CD14-positive monocyte (primary cell): ENCODE measurements around the gene SASH1. TPM values are rescaled to one million over a fixed set of nuclear protein-coding genes. Genes with fewer than 3 reads are reported as not detected.

Experiments
- DNase-seq, 3 donors: peaks; one replicate each; pipeline ENCODE4 v3.0.0-alpha.2; 2011 to 2022
- H2AFZ ChIP-seq: 2 replicates; pipeline ENCODE4 v1.6.0; 2012; ENCODE audit warnings: mild to moderate bottlenecking, low read depth, low read length, inconsistent platforms; ENCODE audit not compliant: insufficient read depth, poor library complexity, severe bottlenecking
- H3K27ac ChIP-seq, 2 donors: 1 replicate in 1 of 2; 2 replicates in 1 of 2; pipeline ENCODE4 v1.5.1; 2012 to 2013; ENCODE audit warnings: low read length in 2 of 2, control low read depth in 1 of 2, inconsistent platforms in 1 of 2, low read depth in 1 of 2, mild to moderate bottlenecking in 1 of 2
- H3K27me3 ChIP-seq, 2 donors: one replicate each; pipeline versions ENCODE4 v1.6.0 to v1.6.1; 2011 to 2013; ENCODE audit warnings: low read length in 2 of 2; ENCODE audit not compliant: control insufficient read depth in 2 of 2, insufficient read depth in 2 of 2
- H3K36me3 ChIP-seq, 2 donors: replicated peaks in 1 of 2; 1 replicate in 1 of 2; 2 replicates in 1 of 2; pipeline versions ENCODE4 v1.5.1 to v1.6.1; 2012 to 2013; ENCODE audit warnings: low read length in 2 of 2, control low read depth in 1 of 2, inconsistent platforms in 1 of 2, mild to moderate bottlenecking in 1 of 2; ENCODE audit not compliant: insufficient read depth in 2 of 2, control insufficient read depth in 1 of 2
- H3K4me1 ChIP-seq, 2 donors: 1 replicate in 1 of 2; 2 replicates in 1 of 2; pipeline versions ENCODE4 v1.5.1 to v1.6.1; 2012 to 2013; ENCODE audit warnings: low read length in 2 of 2, control low read depth in 1 of 2, inconsistent platforms in 1 of 2, mild to moderate bottlenecking in 1 of 2, moderate library complexity in 1 of 2; ENCODE audit not compliant: insufficient read depth in 2 of 2, control insufficient read depth in 1 of 2
- H3K4me2 ChIP-seq: replicated peaks from 2 replicates; pipeline ENCODE3; 2012; ENCODE audit warnings: low read length, moderate library complexity, mild to moderate bottlenecking; ENCODE audit not compliant: poor library complexity, severe bottlenecking; ENCODE audit errors: extremely low read depth
- H3K4me3 ChIP-seq, 3 experiments: fragments of 200-600 bp in 1 of 3; sonication (generic) in 1 of 3; replicated peaks in 1 of 3; 1 replicate in 2 of 3; 2 replicates in 1 of 3; pipeline ENCODE4 v1.5.1; 2011 to 2013; ENCODE audit warnings: low read length in 3 of 3, mild to moderate bottlenecking in 3 of 3, control low read depth in 2 of 3, low read depth in 2 of 3, inconsistent platforms in 1 of 3, moderate library complexity in 1 of 3
- H3K79me2 ChIP-seq: 2 replicates; pipeline ENCODE4 v1.6.0; 2012; ENCODE audit warnings: mild to moderate bottlenecking, control low read depth, inconsistent platforms, low read length, moderate library complexity; ENCODE audit not compliant: insufficient read depth
- H3K9ac ChIP-seq: 2 replicates; pipeline ENCODE4 v1.6.0; 2017; ENCODE audit warnings: low read length, mild to moderate bottlenecking; ENCODE audit not compliant: insufficient read depth, poor library complexity, severe bottlenecking
- H3K9me3 ChIP-seq, 2 donors: replicated peaks in 1 of 2; 1 replicate in 1 of 2; 2 replicates in 1 of 2; pipeline versions ENCODE4 v1.5.1 to v1.6.1; 2012 to 2013; ENCODE audit warnings: low read length in 2 of 2, control low read depth in 1 of 2; ENCODE audit not compliant: control insufficient read depth in 1 of 2, insufficient read depth in 1 of 2
- H4K20me1 ChIP-seq: 2 replicates; pipeline ENCODE4 v1.6.0; 2012; ENCODE audit warnings: mild to moderate bottlenecking, low read length, control low read depth, moderate library complexity; ENCODE audit not compliant: insufficient read depth
- H3K27ac Mint-ChIP-seq, 7 donors: one replicate each; pipeline ENCODE4 v1.8.0; 2020; ENCODE audit warnings: mild to moderate bottlenecking in 7 of 7, mixed read lengths in 7 of 7, moderate library complexity in 6 of 7, inconsistent platforms in 2 of 7
- H3K27me3 Mint-ChIP-seq, 3 donors: one replicate each; pipeline ENCODE4 v1.8.0; 2021 to 2022; ENCODE audit warnings: low read depth in 3 of 3, mild to moderate bottlenecking in 3 of 3, mixed read lengths in 3 of 3, moderate library complexity in 3 of 3, inconsistent platforms in 1 of 3
- H3K36me3 Mint-ChIP-seq, 2 donors: one replicate each; pipeline ENCODE4 v1.8.0; 2020; ENCODE audit warnings: mixed read lengths in 2 of 2, inconsistent platforms in 1 of 2, mild to moderate bottlenecking in 1 of 2
- H3K4me1 Mint-ChIP-seq: one replicate; pipeline ENCODE4 v1.8.0; 2020; ENCODE audit warnings: mild to moderate bottlenecking, mixed read lengths
- H3K4me3 Mint-ChIP-seq, 2 donors: one replicate each; pipeline ENCODE4 v1.8.0; 2020; ENCODE audit warnings: mild to moderate bottlenecking in 2 of 2, mixed read lengths in 2 of 2, moderate library complexity in 1 of 2
- H3K9me3 Mint-ChIP-seq, 7 donors: one replicate each; pipeline ENCODE4 v1.8.0; 2020 to 2022; ENCODE audit warnings: mixed read lengths in 7 of 7, mild to moderate bottlenecking in 6 of 7, moderate library complexity in 6 of 7, inconsistent platforms in 2 of 7
- CTCF ChIP-seq: fragments of 200-600 bp; IDR thresholded peaks from one replicate; pipeline ENCODE4 v1.8.0; 2022; ENCODE audit warnings: antibody characterized with exemption, mild to moderate bottlenecking
- WGBS: methylation state at CpG from one replicate; pipeline ENCODE4 v1.1.5; 2013; ENCODE audit warnings: missing lambda C conversion rate; ENCODE audit not compliant: insufficient coverage; 5-methylcytosine and 5-hydroxymethylcytosine counted together
- intact Hi-C, 2 donors: fragments of 100-400 bp; cut with micrococcal nuclease; formaldehyde crosslinking; loops; one replicate each; pipeline versions ENCODE4 v1.15.0 to v1.15.1; 2023
- polyA plus RNA-seq, 3 donors: library from polyadenylated mRNA; depleted of rRNA in 1 of 3; unstranded in 2 of 3; stranded (reverse) in 1 of 3; fragments of 300-500 nt in 2 of 3; fragments of >200 nt in 1 of 3; fragmentation: Illumina TruSeq in 2 of 3; gene quantifications; 1 replicate in 2 of 3; 2 replicates in 1 of 3; pipeline ENCODE4 v1.2.3, GENCODE V29; 2012 to 2021

SASH1 gene
- polyA plus RNA-seq, 3 donors, result 0.90 to 5.1 (median 4.7) TPM

GRCh38 chr6:148431413-148431812 is 88.8 kb downstream of the SASH1 start:
- no peaks in the 10 kb centered on the region for H3K27me3 ChIP-seq
- H3K4me3 ChIP-seq, result no peak overlapping the region
- no peak overlapping the region for H3K9ac ChIP-seq
- no peak for TF ChIP-seq CTCF
- Mint-ChIP-seq H3K4me3 (no peak overlapping the region), H3K27ac (no peak overlapping the region), H3K27me3 (peaks cover 0 to 10% (median 7%) of the 10 kb centered on the region in 3 donors), H3K36me3 (no peaks in the 10 kb centered on the region), H3K4me1 (peaks cover 3% of the 10 kb centered on the region), H3K9me3 (peaks cover 0 to 3% (median 0%) of the 10 kb centered on the region in 7 donors)
- H4K20me1 ChIP-seq, result no peaks in the 10 kb centered on the region
- H3K36me3 ChIP-seq, result no peaks in the 10 kb centered on the region
- H3K4me2 ChIP-seq, result no peak overlapping the region
- WGBS, result 96% methylated on average over 5 of the region's 6 CpGs
- H3K79me2 ChIP-seq, result no peaks in the 10 kb centered on the region
- no peak overlapping the region for H3K27ac ChIP-seq
- H2AFZ ChIP-seq, result no peak overlapping the region
- H3K9me3 ChIP-seq, result no peaks in the 10 kb centered on the region
- DNase-seq, result no peak
- H3K4me1 ChIP-seq, result no peaks in the 10 kb centered on the region
- intact Hi-C loops, result no loop called here

GRCh38 chr6:148431840-148432239 is 89.2 kb downstream of the SASH1 start:
- Histone ChIP-seq H2AFZ (no peak overlapping the region), H3K9me3 (no peaks in the 10 kb centered on the region), H4K20me1 (no peaks in the 10 kb centered on the region), H3K27me3 (no peaks in the 10 kb centered on the region), H3K79me2 (no peaks in the 10 kb centered on the region), H3K4me1 (no peaks in the 10 kb centered on the region), H3K9ac (no peak overlapping the region), H3K36me3 (no peaks in the 10 kb centered on the region), H3K4me2 (no peak overlapping the region), H3K4me3 (no peak overlapping the region), H3K27ac (no peak overlapping the region)
- 100% methylated on average over 3 of the region's 7 CpGs for WGBS
- H3K27me3 Mint-ChIP-seq, result peaks cover 0 to 10% (median 5%) of the 10 kb centered on the region in 3 donors
- H3K36me3 Mint-ChIP-seq, result no peaks in the 10 kb centered on the region
- no peak for TF ChIP-seq CTCF
- DNase-seq, result no peak
- peaks cover 0 to 6% (median 0%) of the 10 kb centered on the region in 7 donors for H3K9me3 Mint-ChIP-seq
- no peak overlapping the region for H3K4me3 Mint-ChIP-seq
- intact Hi-C loops, result no loop called here
- H3K27ac Mint-ChIP-seq, result no peak overlapping the region
- H3K4me1 Mint-ChIP-seq, result peaks cover 3% of the 10 kb centered on the region
